Testis (tissue), 3 donors: ENCODE measurements around the gene SLC25A40. TPM values are rescaled to one million over a fixed set of nuclear protein-coding genes. Genes with fewer than 3 reads are reported as not detected.
A peak's percentile ranks its signal among the peaks of the same experiment; 100 is the strongest.
"Not testable (repeated sequence)": the region's sequence is repeated elsewhere in the genome, so short reads cannot be mapped to it uniquely, and the experiment has no call there.

Source experiments
- DNase-seq: peaks from one replicate; pipeline ENCODE4 v3.0.0-alpha.2; 2019
- H3K27ac ChIP-seq, 2 donors: fragments of 200-600 bp; sonication (generic); one replicate each; pipeline ENCODE4 v1.5.1; 2019
- H3K27me3 ChIP-seq: fragments of 200-600 bp; sonication (generic); one replicate; pipeline ENCODE4 v1.5.1; 2019
- H3K36me3 ChIP-seq: fragments of 200-600 bp; sonication (generic); one replicate; pipeline ENCODE4 v1.5.1; 2017; ENCODE audit warnings: low read depth; ENCODE audit errors: missing control alignments
- H3K4me1 ChIP-seq: fragments of 200-600 bp; sonication (generic); one replicate; pipeline ENCODE4 v1.5.1; 2019
- H3K4me3 ChIP-seq, 2 donors: fragments of 200-600 bp; sonication (generic); one replicate each; pipeline ENCODE4 v1.5.1; 2017 to 2019
- H3K9me3 ChIP-seq: fragments of 200-600 bp; sonication (generic); one replicate; pipeline ENCODE4 v1.5.1; 2017
- POLR2A ChIP-seq: fragments of 450-650 bp; IDR thresholded peaks from one replicate; pipeline ENCODE4 v1.6.1; 2017; ENCODE audit warnings: antibody characterized with exemption, mild to moderate bottlenecking, moderate library complexity
- WGBS, 2 donors: methylation state at CpG; one replicate each; pipeline ENCODE4 v1.1.5; 2018; 5-methylcytosine and 5-hydroxymethylcytosine counted together
- intact Hi-C: fragments of 100-400 bp; cut with DNase I; formaldehyde crosslinking; loops from one replicate; pipeline ENCODE4 v1.15.1; 2023; ENCODE audit warnings: low total_unique reads
- polyA plus RNA-seq: library from polyadenylated mRNA; stranded (reverse); fragments of 350-450 nt; fragmentation: Illumina TruSeq; extraction: RNeasy Lipid Tissue Mini Kit (QIAGEN cat#74804); gene quantifications from one replicate; pipeline ENCODE4 v1.2.3, GENCODE V29; 2014; ENCODE audit warnings: low read depth, low replicate concordance; ENCODE audit not compliant: insufficient read depth
- total RNA-seq, 2 donors: library from RNA; depleted of rRNA; stranded (reverse); fragments of >200 nt; gene quantifications; one replicate each; pipeline ENCODE4 v1.2.3, GENCODE V29; 2016
- TF ChIP-seq, protein P1 (sequence below), 3 experiments: fragments of 450-650 bp in 2 of 3; fragments of 200-600 bp in 1 of 3; sonication (generic) in 1 of 3; IDR thresholded peaks; one replicate each; pipeline ENCODE4 v1.5.1; 2016 to 2019; ENCODE audit warnings: antibody characterized with exemption in 3 of 3, mild to moderate bottlenecking in 2 of 3, moderate library complexity in 1 of 3

SLC25A40 gene
- total and polyA plus RNA-seq, 3 donors from 2014 or later = 18.0 to 34.0 (median 32.0) TPM

DNA sequence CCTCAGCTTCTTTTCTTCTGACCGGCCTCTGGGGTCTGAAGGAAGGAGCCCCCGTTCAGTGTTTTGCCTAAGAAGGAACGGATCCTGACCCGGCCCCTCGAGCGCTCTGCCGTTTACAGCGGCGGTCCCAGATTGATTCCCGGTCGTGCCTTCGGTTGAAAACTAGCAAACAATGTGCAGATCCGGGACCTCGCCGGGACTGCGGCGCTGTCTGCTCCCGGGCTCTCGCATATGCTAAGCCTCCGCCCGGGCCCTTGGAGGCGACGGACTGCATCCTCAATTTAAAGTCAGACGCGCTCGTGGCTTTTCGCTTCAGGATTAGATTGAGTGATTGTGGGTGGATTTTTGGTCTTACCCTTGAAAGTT is 692 bp upstream of the SLC25A40 start:
- intact Hi-C loops = no loop called here

DNA sequence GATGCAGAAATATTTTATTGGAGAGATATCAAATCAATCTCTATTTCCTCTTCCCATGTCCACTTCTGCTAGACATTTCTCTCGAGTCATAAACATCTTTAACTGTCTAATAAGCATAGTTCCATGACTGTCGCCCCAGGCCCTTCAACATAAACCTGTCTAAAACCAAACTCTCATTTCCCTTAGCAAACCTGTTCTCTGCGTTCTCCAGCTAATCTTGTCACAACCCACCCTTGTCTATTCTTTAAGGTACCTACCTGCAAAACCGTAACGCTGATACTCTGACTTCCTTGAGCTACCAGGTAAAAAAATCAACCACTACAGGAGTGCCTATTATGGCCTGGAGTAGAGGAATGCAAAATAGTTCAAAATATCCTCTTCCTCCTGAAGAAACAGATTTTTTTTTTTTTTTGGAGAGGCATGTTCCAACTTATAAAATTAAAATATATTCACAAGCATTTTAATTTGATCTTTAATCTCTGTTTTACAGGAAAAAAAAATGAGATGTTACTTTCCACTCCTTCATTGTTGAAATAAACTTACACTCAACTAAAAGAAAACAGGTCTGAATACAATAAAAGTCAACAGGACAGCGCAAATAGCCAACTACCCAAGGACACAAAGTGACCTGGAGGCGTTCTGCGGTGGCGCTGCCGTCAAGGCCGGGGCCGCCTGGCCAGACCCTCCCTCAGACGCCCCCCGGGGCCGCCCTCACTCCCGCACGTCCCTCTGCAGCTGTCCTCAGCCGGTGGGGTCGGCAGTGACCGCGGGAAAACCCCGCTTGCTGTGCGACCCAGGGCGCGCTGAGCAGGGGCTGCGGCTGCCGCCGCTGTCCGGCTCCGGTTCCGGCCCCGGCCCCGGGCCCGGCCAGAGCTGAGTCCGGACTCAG is 765 bp downstream of the SLC25A40 start:
- H3K9me3 ChIP-seq = no peaks in the 10 kb centered on the region
- DNase-seq = peak; percentile 54
- H3K27me3 ChIP-seq = no peaks in the 10 kb centered on the region
- peak overlapping the region; percentile 66 to 77 for H3K4me3 ChIP-seq
- 2 to 3% methylated on average over 30 to 33 of the region's 35 CpGs for WGBS, 2 donors
- intact Hi-C loops = no loop called here
- TF ChIP-seq POLR2A = no peak
- TF ChIP-seq, protein P1, sequence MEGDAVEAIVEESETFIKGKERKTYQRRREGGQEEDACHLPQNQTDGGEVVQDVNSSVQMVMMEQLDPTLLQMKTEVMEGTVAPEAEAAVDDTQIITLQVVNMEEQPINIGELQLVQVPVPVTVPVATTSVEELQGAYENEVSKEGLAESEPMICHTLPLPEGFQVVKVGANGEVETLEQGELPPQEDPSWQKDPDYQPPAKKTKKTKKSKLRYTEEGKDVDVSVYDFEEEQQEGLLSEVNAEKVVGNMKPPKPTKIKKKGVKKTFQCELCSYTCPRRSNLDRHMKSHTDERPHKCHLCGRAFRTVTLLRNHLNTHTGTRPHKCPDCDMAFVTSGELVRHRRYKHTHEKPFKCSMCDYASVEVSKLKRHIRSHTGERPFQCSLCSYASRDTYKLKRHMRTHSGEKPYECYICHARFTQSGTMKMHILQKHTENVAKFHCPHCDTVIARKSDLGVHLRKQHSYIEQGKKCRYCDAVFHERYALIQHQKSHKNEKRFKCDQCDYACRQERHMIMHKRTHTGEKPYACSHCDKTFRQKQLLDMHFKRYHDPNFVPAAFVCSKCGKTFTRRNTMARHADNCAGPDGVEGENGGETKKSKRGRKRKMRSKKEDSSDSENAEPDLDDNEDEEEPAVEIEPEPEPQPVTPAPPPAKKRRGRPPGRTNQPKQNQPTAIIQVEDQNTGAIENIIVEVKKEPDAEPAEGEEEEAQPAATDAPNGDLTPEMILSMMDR (IDR thresholded peaks at IDR 0.05) = no peak
- H3K36me3 ChIP-seq = no peaks in the 10 kb centered on the region
- peaks cover 9% of the 10 kb centered on the region for H3K4me1 ChIP-seq
- peak overlapping the region; percentile 91 for H3K27ac ChIP-seq

More for the DNA sequence above, 692 bp upstream of the SLC25A40 start:
- Histone ChIP-seq H3K36me3 (no peaks in the 10 kb centered on the region), H3K9me3 (no peaks in the 10 kb centered on the region), H3K27me3 (no peaks in the 10 kb centered on the region), H3K27ac (peak overlapping the region; percentile 91), H3K4me3 (peak overlapping the region; percentile 66 to 77), H3K4me1 (peaks cover 9% of the 10 kb centered on the region)
- DNase-seq = peak; percentile 79
- WGBS, 2 donors = 0 to 1% methylated on average over 11 to 27 of the region's 27 CpGs
- TF ChIP-seq, protein P1 (IDR thresholded peaks at IDR 0.05) = no peak
- TF ChIP-seq POLR2A = no peak

DNA sequence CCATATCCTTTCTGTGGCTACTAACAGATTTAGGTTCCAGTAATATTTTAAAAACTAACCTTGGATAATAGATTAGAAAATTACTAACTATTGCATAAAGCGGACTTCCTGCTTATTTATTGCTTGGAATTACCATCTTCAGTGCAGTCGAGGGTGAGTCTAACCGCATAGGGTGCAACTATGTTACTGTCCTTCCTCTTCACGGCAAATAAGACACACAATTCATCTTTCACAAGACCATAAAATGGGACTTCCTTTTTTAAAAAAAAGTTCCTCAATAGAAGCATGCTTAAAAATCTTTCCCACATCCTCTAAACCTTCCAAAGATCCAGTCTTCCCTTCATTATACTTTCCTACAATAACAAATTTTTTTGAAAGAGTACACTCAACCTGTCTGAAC is 2.1 kb downstream of the SLC25A40 start:
- Histone ChIP-seq H3K36me3 (no peaks in the 10 kb centered on the region), H3K9me3 (no peaks in the 10 kb centered on the region), H3K4me1 (peaks cover 9% of the 10 kb centered on the region), H3K27me3 (no peaks in the 10 kb centered on the region), H3K27ac (no peak overlapping the region), H3K4me3 (no peak overlapping the region)
- 55 to 57% methylated on average over 4 of the region's 4 CpGs for WGBS, 2 donors
- no peak for TF ChIP-seq POLR2A
- TF ChIP-seq, protein P1 (IDR thresholded peaks at IDR 0.05) = no peak
- no peak for DNase-seq
- intact Hi-C loops = no loop called here

DNA sequence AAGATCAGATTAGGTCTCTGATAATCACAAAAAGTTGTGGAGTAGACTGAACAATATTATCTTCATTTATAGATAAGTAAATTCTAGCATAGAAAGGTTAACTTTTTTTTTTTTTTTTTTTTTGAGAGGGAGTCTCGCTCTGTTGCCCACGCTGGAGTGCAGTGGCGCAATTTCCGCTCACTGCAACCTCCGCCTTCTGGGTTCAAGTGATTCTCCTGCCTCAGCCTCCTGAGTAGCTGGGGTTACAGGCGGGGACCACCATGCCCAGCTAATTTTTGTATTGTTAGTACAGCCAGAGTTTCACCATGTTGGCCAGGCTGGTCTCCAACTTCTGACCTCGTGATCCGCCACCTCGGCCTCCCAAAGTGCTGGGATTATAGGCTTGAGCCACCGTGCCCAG is 2.8 kb downstream of the SLC25A40 start:
- H3K36me3 ChIP-seq, intact Hi-C loops: not testable (repeated sequence)
- 93 to 97% methylated on average over 10 of the region's 10 CpGs for WGBS, 2 donors

DNA sequence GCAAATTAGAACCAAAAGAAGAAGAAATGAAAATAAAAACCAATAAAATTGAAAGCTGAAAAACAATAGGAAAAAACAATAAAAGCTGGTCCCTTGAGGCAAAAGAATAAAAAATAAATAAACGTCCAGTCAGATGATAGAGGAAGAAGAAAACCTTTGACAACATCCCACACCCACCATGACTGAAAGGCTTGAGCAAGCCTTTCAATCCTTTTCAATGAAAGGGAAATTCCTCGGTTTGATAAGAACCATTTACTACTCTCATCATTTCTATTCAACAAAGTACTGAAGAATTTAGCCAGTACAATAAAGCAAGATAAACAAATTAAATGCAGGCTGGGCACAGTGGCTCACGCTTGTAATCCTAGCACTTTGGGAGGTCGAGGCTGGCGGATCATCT is 3.8 kb downstream of the SLC25A40 start:
- Histone ChIP-seq H3K4me1 (peaks cover 9% of the 10 kb centered on the region), H3K4me3 (no peak overlapping the region), H3K9me3 (no peaks in the 10 kb centered on the region), H3K36me3 (no peaks in the 10 kb centered on the region), H3K27ac (no peak overlapping the region), H3K27me3 (no peaks in the 10 kb centered on the region)
- intact Hi-C loops = no loop called here
- TF ChIP-seq, protein P1 (IDR thresholded peaks at IDR 0.05) = no peak
- no peak for TF ChIP-seq POLR2A
- 89 to 97% methylated on average over 5 of the region's 5 CpGs for WGBS, 2 donors
- DNase-seq = no peak

More for the DNA sequence above, 2.8 kb downstream of the SLC25A40 start:
- not testable (repeated sequence) for H3K9me3 ChIP-seq, H3K4me1 ChIP-seq, H3K27ac ChIP-seq, H3K4me3 ChIP-seq, DNase-seq, H3K27me3 ChIP-seq
